Measurements from ENCODE around the gene TPTE2. TPM values are rescaled to one million over a fixed set of nuclear protein-coding genes. Genes with fewer than 3 reads are reported as not detected.

TPTE2 gene
- not detected in 5 replicates for total RNA-seq (2022; extraction: Qiagen RNA extraction; ENCODE audit: low read depth)

DNA sequence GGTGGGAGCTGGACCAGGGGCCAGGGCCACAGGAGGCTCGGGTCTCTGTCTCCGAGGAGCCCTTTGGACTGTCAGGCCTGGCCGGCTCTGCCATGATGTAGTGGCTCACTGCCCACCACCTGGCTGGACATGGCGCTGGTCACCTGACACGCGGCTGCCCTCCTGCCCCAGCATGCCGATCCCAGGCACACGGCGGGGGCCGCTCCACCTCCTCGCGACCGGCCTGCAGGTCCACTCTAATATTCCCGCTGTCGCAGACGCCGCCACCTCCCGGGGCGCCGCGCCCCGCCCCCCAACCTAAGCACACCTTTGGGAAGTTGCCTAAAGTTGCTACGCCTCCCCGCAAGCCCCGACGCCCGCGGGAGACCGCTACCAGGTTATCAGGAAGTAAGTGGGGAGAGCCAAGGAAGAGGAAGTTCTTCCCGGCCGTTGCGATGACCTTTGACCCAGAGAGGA lies at the start of gene TPTE2:
Gene TPTE2, minus strand, starts transcription at position 406 of the 456 bp plus-strand sequence. CDS start 58,298 bp downstream, outside the sequence.

Other genes with a start within 250 kb of the TPTE2 start
- 12.3 to 17.0 TPM (median 14.1 TPM) in 5 replicates for gene MPHOSPH8, start 72.1 kb upstream of the TPTE2 start, total RNA-seq (2022; extraction: Qiagen RNA extraction; ENCODE audit: low read depth)
- gene PSPC1, start 221.4 kb upstream of the TPTE2 start, total RNA-seq (2022; extraction: Qiagen RNA extraction; ENCODE audit: low read depth) = 38.6 to 47.1 TPM (median 42.6 TPM) in 5 replicates

Data from A549 treated with CpdA at 1 μM for 4 hours (cell line).